GM20431 (cell line): ENCODE results near the gene TMEM163.
"Not testable (repeated sequence)": the region's sequence is repeated elsewhere in the genome, so short reads cannot be mapped to it uniquely, and the experiment has no call there.

ENCODE experiments used
- in situ Hi-C: fragments of 300-500 bp; cut with MseI, MboI; formaldehyde crosslinking; loops from one replicate; pipeline ENCODE4 v1.15.0; 2020; ENCODE audit warnings: low sequenced_read_pairs; ENCODE audit not compliant: unreplicated experiment

TMEM163 gene

DNA sequence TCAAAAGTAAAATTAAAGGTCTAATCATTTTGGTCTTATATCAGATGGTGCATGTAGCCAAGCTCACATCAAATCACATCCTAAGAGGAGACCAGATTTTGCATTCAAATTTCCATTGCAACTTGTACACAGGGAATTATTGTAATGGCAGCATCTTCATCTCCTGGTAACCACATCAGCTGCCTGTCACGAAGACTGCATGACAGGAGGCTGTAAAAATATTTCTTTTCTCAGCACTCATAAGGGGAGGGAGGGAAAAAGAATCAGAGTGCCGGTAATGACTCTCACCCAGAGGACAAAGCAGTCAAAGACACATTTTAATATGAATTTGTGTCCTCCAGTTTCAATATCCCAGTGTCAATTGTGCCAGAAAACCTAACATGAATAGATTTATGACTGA is 216.7 kb downstream of the TMEM163 start:
- in situ Hi-C loops, result no loop called here

DNA sequence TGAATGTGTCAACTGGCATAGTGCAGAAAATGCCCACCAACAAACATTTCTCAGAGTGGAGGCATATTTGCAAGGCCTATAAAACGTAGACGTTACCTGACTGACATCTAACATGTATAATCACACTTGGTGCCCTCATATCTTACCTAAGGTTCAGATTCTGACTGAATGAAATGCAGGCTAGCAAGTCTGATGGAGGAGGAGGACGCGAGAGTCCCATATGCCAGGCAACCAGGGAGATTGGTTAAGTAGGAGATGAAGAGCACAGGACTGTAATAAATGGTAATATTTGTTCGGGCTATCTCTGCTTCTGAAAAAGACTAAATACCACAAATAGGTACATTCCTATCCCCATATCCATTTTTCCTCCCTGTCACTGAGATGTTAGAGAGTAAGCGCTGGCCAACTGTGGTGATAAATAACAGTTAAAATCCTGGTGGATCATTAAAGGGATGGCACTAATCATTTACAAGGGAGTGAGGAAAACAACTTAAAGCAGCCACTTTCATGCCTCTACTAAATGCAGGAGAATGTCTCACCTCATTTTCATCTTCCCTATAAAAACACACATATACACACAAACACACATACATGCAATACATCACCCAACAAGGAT is 217.2 kb downstream of the TMEM163 start:
- in situ Hi-C loops, result no loop called here

DNA sequence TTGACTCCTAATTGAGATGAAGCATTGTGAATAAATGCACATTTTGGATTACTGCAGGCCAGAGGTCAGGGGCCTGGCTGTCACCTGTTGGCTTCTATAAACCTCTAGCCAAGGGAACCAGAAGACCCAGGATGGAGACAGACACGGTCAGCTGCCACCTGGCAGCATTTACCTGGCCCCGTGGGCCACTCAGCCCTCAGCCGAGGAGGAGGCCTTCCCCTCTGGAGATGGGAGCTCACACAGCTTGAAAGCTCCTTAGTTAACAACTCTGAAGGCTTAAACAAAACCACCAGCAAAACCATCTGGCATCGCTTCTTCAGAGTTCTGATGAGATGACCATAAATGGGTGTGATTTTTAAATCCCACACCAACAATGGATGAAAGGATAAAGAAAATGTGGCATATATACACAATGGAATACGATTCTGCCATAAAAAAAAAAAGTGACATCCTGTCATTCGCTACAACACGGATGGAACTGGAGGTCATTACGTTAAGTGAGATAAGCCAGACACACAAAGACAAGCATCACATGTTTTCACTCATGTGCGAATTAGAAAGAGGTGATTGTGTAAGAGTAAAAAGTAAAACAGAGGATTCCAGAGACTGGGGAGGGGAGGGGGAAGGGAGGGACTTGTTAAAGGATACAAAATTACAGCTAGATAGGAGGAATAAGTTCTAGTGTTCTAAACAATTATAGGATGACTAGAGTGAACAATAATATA is 218.4 kb downstream of the TMEM163 start:
- in situ Hi-C loops, result no loop called here

DNA sequence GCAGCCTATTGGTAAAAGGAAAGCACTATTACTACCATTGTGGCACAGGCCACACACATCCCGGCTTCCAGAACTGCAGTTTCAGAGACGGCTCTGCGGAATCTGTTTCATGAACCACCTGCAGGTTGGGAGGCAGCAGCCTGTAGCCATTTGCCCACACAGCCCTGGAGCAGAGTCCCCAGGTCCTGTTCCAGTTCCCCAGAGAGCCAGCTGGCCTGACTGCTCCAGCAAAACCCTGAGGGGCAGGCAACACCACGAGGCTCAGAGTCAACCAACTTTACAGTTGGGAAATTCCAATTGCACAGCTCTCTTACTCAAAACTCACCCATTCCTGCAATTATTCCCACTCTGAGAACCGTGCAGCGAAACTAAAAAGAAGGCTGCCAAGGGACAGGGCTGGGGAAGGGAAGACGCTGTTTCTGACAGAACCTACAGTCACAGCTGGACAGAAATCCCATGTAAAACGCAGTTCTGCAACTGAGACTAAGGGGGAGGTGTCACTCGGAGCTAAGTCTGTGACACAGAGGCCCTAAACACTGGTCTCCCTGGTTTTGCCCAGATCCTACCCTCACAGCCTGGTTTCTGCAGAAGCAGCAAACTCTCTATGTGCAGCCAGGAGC is 219.4 kb downstream of the TMEM163 start:
- in situ Hi-C loops, result no loop called here

DNA sequence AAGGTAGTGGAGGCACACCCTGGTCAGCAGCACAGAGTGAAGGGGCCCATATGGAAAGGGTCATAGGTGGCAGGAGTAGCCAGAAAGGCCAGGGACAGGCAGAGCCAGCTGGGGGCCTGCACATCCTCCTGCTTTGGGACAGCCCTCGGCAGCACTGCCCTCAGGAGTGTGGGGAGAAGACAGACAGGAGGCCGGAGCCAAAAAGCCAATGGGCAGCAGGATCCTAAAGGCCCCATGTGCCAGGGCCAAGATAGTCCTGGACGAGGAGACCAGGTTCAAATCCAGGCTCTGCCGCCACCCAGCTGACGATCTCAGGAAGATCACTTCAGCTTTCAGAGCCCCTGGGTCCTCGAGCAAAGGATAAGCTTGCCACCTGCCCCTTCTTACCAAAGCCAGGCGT is 220.1 kb downstream of the TMEM163 start:
- in situ Hi-C loops, result no loop called here

DNA sequence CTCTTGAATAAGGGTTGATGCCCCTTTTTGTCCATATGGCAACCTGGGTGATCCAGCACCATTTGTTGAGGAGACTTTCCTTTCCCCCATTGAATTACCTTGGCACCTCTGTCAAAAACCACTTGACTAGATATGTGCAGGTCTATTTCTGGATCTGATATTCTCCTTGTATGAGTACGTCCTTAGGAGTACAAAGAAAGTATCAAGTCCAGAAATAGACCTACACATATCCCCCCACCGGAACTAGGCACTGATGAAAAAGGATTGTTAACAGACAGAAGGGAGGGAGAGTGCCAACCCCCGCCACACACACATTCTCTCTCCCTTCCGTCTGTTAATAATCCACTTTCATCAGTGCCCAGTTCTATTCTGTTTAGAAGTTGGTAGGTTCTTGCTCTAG is 225.0 kb downstream of the TMEM163 start:
- in situ Hi-C loops, result no loop called here

DNA sequence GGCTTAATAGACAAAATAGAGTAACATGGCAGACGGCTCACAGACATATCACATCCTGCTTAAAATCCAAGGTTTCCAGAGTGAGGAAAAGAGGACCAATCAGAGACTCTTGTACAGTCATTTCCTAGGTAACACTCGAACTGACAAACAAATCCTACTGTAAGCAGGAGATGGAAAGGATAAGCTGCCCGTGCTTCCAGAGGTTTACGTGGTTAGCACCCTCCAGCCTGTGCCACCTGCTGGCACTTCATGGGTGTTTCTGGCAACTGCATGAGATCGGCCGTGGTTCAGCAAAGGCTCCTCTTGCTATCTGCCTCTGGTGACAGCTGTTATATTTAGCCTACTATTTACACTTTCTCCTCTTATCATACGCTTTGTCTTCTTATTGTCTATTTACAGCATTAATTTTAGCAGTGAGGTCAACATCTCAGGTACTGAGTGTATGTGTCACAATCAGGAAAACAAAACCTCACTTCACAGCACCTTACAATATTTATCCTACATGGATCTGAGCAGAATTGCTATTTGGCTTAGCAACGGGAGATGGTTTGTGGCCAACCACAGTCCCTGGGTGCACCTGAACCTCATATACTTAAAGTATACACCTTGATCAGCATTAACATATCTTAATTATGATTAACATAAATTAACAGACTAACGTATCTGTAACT is 226.9 kb downstream of the TMEM163 start:
- in situ Hi-C loops, result no loop called here

DNA sequence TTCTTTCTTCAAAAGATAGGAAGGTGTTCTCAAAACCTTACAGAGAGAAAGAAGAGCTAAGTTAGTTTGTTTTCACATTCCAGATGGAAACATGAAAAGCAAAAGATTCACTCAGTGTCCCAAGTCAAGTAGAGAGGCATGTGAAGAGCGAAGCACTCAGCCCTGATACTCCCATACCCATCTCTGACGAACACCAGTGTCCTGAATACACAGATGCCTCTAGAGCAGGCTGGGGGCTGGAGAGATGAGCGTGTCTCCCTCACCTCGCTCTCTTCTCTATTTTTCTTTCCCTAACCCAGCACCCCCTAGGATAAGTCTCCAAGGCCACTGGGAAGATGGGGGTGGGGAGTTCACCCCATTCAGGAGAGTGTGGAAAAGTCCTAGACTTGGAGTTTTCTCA is 227.8 kb downstream of the TMEM163 start:
- in situ Hi-C loops, result no loop called here

DNA sequence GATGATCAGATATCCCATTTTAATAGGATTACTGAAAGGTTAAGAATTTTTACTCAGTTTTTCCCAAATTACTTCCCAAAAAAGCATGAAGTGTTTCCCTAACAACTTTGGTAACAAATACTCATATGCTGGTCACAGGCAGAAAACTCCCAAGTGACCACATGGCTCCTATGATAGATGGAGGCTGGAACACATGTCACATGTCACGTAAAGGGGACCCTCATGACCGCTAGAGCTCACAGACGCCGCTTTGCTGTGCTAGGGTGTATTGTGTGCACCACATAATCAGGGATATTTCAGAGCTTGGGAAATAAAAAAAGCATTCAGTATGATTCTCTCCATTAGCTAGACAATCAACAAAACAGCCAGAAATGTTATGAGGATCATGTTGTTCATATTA is 228.2 kb downstream of the TMEM163 start:
- in situ Hi-C loops, result no loop called here

DNA sequence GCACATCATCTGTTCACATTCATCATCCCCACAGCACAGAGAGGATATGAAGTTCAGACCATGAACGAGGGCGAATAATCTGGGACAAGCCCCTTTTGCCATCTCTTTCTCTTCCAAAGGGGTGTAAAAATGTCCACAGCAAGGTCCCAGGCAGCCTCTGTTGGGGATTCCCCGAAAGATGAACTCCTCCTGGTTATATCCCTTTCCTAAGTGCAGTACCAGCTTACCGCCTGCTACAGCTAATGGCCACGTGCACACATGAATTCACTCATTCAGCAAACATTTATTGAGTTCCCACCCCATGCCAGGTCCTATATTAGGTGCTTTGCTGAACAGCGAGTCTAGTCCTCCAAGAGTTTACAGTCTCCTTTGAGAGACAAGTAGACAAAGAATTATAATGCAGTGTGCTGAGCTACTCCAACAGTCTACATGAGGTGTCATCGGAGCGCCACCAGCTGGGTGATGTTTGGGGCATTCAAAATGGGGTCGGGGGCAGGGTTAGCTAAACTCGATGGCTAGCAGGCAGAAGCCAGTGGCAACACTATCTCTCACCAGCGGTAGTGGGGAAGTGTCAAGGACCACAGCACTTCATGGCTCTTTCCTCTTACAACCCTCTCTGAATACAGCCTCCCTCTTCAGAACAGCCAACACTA is 228.9 kb downstream of the TMEM163 start:
- in situ Hi-C loops, result no loop called here

DNA sequence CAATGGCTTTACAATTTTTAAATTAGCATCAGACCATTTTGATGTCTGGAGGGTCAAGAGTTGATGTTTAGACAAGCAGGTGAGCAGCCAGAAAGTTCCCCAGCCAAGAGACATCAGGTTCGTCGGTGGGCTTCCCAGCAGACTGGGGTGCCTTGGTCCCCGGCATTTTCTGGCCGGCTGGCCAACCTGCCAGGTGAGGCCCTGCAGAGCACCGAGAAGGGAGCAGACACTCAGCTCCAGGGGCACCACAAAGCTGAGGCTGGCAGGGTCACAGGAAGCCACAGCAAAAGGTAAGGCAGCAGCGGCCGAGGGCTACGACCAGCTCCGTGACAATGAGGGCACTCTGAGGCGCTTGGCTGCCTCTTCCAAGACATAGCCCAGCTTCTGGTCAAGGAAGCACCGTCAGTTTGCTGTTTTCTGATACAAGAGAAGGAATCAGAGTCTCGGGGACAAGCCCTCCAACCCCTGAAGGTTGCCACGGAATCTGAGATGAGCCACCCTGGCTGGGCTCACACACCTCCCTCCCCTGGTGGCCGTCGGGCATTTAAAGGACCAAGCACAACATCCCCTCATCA is 235.9 kb downstream of the TMEM163 start:
- in situ Hi-C loops, result no loop called here

DNA sequence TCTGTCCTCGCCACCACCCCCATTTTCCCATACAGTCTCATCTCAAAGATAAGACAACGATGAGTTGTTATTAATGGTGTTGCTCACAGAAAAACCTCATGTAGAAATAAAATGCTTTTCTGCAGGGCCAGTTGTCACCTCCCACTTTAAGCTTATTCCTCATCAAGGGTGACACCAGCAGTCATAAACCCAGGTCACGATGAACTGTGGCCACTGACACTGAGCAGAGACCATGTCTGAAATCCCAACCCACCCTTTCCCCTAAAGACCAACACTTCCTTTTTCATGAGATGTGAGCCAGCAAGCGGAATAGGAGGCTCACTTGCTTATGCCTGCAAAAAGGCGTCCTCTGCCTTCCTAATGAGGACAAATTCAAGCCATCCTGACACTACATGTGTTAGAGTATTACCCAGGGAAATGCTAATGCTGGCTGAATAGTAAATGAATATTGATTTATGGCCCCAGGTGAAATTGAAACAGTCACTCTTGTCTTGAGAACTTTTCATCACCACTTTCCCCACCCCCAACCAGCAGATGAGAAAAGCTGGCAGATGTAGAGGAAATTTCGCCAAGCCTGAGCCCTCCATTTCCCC is 236.6 kb downstream of the TMEM163 start:
- in situ Hi-C loops, result no loop called here

DNA sequence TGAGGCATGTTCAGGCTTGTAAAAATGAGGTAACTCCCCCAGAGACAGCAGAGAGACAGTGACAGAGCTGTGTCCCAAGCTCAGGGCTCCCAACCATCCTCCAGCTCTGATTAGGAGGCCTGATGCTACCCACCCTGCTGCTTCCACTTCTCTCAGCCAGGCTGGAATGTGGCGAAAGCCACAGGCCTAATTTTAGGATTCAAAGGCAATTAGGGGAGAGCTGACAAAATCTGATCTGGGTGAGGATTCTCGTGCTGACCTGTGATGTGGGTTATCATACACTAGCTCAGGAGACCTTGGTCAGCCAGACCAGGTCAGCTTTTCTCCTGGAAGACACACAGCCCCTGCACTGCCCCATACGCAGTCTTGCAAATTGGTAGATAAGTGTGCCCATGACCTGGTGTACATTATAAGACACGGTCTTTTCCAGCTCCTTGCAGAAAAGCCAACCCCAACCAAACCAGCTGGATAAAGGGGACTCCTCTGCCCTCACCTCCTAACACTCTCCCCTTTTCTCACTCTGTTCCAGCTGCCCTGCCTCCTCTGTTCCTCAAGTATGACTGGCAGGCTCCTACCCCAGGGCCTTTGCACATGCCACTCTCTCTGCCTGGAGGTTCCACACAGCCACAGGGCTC is 239.0 kb downstream of the TMEM163 start:
- in situ Hi-C loops, result no loop called here

DNA sequence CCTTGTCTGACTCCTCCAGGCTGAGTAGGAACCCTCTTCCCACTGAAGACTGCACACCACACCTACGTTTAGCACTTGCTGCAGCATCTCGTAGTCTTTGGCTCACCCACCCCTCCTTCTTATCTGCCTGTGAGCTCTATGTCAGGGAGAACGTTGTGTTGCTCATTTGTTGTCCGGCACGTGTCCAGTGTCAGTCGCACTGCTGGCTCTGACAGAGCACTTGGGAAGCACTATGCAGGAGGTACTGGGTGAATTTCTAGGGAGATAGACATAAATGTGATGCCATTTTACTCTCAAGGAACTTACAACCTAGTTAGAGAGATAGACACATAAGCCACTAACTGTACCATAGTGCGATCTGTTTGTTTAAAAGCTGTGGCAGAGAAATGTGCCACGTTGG is 241.8 kb downstream of the TMEM163 start:
- in situ Hi-C loops, result not testable (repeated sequence)

DNA sequence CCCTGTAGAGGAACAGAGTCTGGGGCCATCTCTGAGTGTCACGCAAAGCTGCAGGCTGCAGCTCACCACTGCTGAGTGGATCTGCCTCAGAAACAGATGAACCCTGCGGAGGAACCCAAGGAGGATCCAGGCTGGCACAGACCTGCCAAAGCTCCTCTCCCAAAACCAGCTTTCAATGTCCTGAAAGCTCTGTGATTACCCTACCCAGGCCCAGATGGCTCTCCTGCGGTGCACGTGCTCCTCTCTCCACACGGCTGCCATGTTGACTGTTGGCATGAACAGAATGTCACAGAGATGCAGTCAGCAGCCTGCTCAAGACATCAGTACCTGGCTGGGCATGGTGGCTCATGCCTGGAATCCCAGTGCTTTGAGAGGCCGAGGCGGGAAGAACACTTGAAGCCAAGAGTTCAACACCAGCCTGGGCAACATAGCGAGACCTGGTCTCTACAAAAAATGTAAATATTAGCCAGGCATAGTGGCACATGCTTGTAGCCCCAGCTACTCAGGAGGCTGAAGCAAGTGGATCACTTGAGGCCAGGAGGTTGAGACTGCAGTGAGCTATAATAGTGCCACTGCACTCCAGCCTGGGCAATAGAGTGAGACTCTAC is 248.1 kb downstream of the TMEM163 start:
- in situ Hi-C loops, result no loop called here

DNA sequence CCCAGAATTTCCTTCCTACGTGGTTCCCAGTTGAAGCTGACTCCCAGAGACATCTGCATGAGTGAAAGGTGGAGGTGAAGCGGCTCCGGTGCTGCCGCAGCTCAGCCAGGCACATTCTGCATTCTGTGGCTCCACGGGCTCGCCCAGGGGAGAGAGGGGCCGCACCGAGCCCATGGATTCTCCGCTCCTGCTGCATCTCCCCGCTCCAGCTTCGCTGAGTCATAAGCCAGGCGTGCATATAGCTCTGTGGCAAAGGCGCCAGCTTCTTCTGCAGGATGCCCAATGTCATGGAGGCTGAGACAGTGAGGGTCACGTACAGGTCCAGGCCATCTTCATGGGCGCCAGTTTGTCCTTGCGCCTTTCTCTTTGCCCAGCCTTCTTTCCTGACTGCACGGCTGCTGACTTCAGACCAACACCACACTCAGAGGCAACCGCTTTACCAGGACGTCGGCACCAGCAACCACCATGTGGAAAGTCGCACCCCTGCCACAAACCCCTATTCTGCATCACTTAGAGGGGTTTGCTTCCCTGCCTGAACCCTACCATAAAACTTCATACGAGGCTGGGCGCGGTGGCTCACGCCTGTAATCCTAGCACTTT is 249.2 kb downstream of the TMEM163 start:
- in situ Hi-C loops, result loop anchor here (10.0 kb wide), 1 partner anchor 425 kb away; no protein-coding TSS in a partner anchor

DNA sequence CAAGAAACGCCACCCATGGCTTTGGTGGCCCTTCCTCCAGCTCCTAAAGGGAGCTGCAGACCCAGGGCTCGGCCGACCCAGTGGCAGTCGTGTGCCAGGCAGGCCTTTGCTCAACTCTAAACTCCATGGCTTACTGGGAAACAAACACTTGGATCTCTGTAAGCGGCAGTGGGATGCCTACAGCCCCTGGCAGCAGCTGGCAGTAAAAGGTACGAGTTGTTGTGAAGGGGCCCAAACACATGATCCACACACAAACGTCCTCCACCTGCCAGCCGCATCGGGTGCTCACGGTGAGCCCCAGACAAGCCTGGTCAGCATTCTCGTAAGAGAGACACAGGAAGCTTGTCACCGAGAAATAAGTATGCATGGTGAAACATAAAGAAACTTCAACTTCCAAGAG is 250.0 kb downstream of the TMEM163 start:
- in situ Hi-C loops, result loop anchor here (10.0 kb wide), 1 partner anchor 426 kb away; no protein-coding TSS in a partner anchor

DNA sequence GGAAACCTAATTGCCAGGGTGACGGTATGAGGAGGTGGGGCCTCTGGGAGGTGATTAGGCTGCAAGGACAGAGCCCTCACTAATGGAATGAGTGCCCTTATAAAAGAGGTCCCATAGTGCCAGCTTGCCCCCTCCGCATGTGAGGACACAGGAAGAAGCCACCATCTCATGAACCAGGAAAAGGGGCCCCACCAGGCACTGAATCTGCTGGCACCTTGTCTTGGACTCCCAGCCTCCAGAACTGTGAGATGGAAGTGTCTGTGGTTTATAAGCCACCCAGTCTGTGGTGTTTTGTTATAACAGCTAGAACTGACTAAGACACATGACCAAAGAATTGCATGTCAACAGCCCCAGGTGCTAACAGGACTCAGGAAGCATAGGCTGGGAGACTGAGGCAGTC is 250.6 kb downstream of the TMEM163 start:
- in situ Hi-C loops, result loop anchor here (10.0 kb wide), 1 partner anchor 427 kb away; no protein-coding TSS in a partner anchor
